ENCODE measurements around the gene RTTN. TPM values are rescaled to one million over a fixed set of nuclear protein-coding genes. Genes with fewer than 3 reads are reported as not detected.
A peak's percentile ranks its signal among the peaks of the same experiment; 100 is the strongest.

RTTN gene
- total RNA-seq, 1 donor from 2014 or later: 52.4 TPM

- Mint-ChIP-seq H3K27ac (no peak overlapping the region), H3K4me1 (peaks cover 7% of the 10 kb centered on the region), H3K27me3 (ENCODE audit: insufficient read depth, low read depth) (no peaks in the 10 kb centered on the region), H3K4me3 (no peak overlapping the region), H3K36me3 (peaks cover 14% of the 10 kb centered on the region), H3K9me3 (peaks cover 9% of the 10 kb centered on the region)
- Histone ChIP-seq H3K27ac (no peak overlapping the region), H4K20me1 (ENCODE audit: low read depth) (no peaks in the 10 kb centered on the region), H3K27me3 (no peaks in the 10 kb centered on the region), H3K9ac (no peak overlapping the region), H3K9me3 (ENCODE audit: low read depth) (no peaks in the 10 kb centered on the region), H3K4me3 (no peak overlapping the region), H3K36me3 (no peaks in the 10 kb centered on the region), H3K79me2 (ENCODE audit: low read depth) (no peaks in the 10 kb centered on the region), H3K4me2 (no peak overlapping the region), H2AFZ (replicated peaks) (no peak overlapping the region), H3K4me1 (peaks cover 10% of the 10 kb centered on the region), H3F3A (ENCODE audit: low read depth) (no peaks in the 10 kb centered on the region)
- DNase-seq (ENCODE audit: low spot score): peak; percentile 44
- TF ChIP-seq EZH2 (IDR thresholded peaks at IDR 0.05) (no peak), CTCF (IDR thresholded peaks at IDR 0.05) (no peak), EZH2phosphoT487 (IDR thresholded peaks at IDR 0.05) (no peak)
Measured at GRCh38 chr18:69982417-69982816, 223.1 kb downstream of the RTTN start.

DNA sequence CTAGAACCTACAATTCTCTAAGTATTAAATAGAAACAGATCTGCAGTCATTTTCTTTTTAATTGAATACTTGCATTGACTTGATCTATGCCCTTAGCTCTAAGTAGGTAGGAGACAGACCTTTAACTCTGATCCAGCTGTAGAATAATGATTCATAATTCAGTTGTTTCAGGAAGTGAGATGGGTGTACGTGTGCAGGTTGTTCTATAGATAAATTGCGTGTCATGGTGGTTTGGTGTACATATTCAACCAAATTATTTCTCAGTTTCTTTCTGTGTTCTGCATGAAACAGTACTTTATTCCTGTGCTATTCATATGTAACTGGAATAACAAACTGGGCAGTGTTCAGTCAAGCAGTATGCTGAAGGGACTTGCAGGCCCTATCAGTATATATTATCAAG is 223.5 kb downstream of the RTTN start:
- H3K27ac Mint-ChIP-seq: no peak overlapping the region
- Histone ChIP-seq H3K4me2 (no peak overlapping the region), H3K27ac (no peak overlapping the region), H3K79me2 (ENCODE audit: low read depth) (no peaks in the 10 kb centered on the region), H3K36me3 (no peaks in the 10 kb centered on the region), H3F3A (ENCODE audit: low read depth) (no peaks in the 10 kb centered on the region), H3K9ac (no peak overlapping the region), H3K4me3 (no peak overlapping the region), H2AFZ (replicated peaks) (no peak overlapping the region), H3K4me1 (peaks cover 10% of the 10 kb centered on the region), H3K9me3 (ENCODE audit: low read depth) (no peaks in the 10 kb centered on the region), H3K27me3 (no peaks in the 10 kb centered on the region), H4K20me1 (ENCODE audit: low read depth) (no peaks in the 10 kb centered on the region)
- H3K27me3 Mint-ChIP-seq (ENCODE audit: insufficient read depth, low read depth): no peaks in the 10 kb centered on the region
- TF ChIP-seq EZH2phosphoT487 (IDR thresholded peaks at IDR 0.05): no peak
- no peak for TF ChIP-seq CTCF (IDR thresholded peaks at IDR 0.05)
- no peak for TF ChIP-seq EZH2 (IDR thresholded peaks at IDR 0.05)
- H3K9me3 Mint-ChIP-seq: peaks cover 10% of the 10 kb centered on the region
- no peak overlapping the region for H3K4me3 Mint-ChIP-seq
- no peak for DNase-seq (ENCODE audit: low spot score)
- H3K36me3 Mint-ChIP-seq: peaks cover 10% of the 10 kb centered on the region
- peaks cover 7% of the 10 kb centered on the region for H3K4me1 Mint-ChIP-seq

GRCh38 chr18:69980982-69981804 is 224.3 kb downstream of the RTTN start:
- Histone ChIP-seq H3K4me1 (peaks cover 10% of the 10 kb centered on the region), H3K27me3 (no peaks in the 10 kb centered on the region), H3K27ac (no peak overlapping the region), H3K4me2 (no peak overlapping the region), H4K20me1 (ENCODE audit: low read depth) (no peaks in the 10 kb centered on the region), H3K9me3 (ENCODE audit: low read depth) (no peaks in the 10 kb centered on the region), H3K4me3 (no peak overlapping the region), H3F3A (ENCODE audit: low read depth) (no peaks in the 10 kb centered on the region), H3K79me2 (ENCODE audit: low read depth) (no peaks in the 10 kb centered on the region), H3K9ac (no peak overlapping the region), H2AFZ (replicated peaks) (no peak overlapping the region), H3K36me3 (no peaks in the 10 kb centered on the region)
- H3K9me3 Mint-ChIP-seq: peaks cover 12% of the 10 kb centered on the region
- no peak overlapping the region for H3K4me3 Mint-ChIP-seq
- H3K36me3 Mint-ChIP-seq: peaks cover 8% of the 10 kb centered on the region
- TF ChIP-seq EZH2 (IDR thresholded peaks at IDR 0.05): no peak
- TF ChIP-seq CTCF (IDR thresholded peaks at IDR 0.05): no peak
- TF ChIP-seq EZH2phosphoT487 (IDR thresholded peaks at IDR 0.05): no peak
- H3K27ac Mint-ChIP-seq: no peak overlapping the region
- no peak for DNase-seq (ENCODE audit: low spot score)
- peaks cover 7% of the 10 kb centered on the region for H3K4me1 Mint-ChIP-seq
- no peaks in the 10 kb centered on the region for H3K27me3 Mint-ChIP-seq (ENCODE audit: insufficient read depth, low read depth)

All from neural progenitor cell (in vitro differentiated cells).